ENCODE results near the gene VWA3A.
"Not testable (repeated sequence)": the region's sequence is repeated elsewhere in the genome, so short reads cannot be mapped to it uniquely, and the experiment has no call there.

The VWA3A gene

DNA sequence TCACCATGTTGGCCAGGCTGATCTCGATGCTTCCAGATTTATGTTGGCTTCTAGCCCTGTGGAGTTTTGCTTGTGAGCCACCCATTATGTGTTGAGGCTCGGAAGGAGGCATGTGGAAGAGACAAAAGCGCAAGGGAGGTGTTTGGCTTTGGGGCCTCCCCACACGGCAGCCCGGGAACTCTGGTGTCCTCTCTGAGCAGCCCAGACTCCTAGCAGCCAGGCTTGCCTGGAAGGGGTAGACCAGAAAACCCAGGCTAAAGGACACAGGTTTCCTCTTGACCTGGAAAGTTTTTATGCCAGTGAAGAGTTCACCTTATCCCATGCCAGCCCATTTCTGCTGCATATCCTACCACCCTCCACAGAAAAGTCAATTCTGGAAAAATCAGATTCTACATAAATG is 91.0 kb downstream of the VWA3A start:
- no peak for DNase-seq

DNA sequence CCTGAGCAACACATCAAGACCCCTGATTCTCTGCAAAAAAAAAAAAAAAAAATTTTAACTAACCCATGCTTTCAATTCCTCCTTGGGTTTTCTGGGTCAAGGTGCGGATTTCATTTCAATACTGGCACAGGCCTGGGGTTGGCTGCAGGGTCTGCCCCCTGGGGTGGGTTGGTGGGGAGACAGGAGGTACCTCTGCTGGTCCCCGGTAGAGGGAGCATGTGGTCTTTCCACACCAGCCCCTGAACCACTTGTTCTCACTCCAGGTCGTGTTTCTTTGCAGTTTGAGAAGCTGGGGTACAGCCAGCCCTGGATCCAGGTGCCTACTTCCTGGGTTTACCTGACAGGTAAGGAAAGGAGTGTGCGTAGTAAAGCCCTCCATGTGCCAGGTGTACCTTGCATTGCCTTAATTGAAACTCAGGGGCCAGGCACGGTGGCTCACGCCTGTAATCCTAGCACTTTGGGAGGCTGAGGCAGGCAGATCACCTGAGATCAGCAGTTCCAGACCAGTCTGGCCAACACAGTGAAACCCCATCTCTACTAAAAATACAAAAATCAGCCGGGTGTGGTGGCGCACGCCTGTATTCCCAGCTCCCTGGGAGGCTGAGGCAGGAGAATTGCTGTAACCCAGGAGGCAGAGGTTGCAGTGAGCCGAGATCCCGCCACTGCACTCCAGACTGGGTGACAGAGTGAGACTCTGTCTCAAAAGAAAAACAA is 91.7 kb downstream of the VWA3A start:
- DNase-seq = no peak

DNA sequence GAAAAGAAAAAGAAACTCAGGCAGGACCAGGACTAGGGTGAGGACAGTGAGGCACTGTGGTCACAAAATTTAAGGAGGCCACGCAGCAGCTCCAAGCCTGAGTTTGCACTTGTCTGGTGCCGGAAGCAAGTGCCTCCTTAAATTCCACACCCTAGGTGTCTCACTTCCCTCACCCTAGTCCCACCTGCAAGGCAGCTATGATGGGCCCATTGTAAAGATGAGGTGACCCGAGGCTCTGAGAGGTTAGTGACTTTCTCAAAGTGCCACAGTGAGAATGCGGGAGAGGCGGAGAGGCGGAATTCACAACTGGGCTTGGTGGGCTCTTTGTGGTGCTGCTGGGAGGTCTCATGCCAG is 92.3 kb downstream of the VWA3A start:
- no peak for DNase-seq

DNA sequence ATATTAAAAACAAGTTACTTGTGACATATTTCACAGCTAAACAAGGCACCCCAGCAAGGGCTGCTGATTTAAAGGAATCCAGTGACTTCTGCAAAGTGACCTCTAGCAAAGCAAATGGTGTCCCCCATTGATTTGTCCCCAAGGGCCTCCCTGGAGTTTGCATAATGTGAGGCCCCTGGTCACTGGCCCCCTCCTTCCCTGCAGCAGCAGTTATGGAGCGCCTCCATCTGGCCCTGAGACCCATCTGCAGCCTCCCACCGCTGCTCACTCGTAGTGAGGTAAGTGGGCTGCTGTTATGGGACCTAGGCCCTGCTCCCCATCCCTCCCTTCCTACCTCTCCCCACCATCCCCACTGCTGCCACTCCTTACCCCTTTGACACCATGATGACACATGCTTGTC is 94.2 kb downstream of the VWA3A start:
- no peak for DNase-seq

DNA sequence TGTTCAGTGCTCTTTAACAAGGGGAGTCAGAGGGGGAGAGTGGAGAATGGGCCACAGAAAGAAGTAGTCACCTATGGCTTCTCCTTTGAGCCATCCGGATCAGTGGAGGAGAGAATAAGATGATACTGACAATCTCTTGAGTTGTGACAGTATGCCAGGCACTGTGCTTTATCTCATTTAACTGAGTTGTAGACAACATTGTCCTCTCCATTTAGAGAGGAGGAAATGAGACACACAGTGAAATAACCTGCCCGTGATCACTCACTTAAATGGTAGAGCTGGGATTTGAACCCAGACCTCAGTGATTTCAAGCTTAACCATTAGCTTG is 95.9 kb downstream of the VWA3A start:
- DNase-seq = no peak

DNA sequence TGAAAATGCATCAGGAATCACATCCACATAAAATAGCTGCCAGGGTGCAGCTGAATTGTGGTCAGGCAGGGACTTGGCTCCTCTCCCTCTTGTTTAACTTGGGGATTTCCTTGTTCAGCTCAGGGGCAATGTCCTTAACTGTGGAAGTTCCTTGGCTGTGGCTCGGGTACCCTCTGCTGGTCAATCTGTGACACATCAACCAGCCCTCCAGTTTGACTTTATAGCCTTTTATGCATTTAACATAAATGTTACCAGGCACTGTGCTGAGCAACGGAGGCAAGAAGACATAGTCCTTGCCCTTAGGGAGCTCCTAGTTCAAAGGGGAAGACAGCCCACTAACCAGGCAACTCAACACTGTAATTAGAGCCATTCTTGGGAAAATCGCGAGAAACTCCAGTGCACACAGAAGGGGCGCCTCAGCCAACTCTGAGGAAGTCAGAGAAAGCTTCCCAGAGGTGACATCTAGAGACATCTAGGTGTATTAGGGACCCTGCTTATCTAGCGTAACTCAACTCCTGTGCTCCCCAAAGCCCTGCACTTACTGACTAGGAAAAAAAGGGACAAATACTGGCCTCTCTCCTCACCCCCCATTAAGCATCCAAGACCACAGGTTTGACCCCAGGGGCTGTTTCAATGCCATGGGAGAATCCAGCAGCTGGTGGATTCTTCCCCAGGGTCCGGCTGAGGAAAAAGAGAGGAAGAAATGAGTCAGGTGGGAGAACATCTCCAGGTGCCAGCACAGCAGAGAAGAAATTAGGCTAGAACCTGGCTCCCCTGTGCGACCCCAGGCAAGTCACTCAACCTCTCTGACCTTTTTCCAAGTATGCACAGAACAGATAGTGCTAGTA is 96.5 kb downstream of the VWA3A start:
- peak; percentile 83 to 90 (median 88) for DNase-seq

DNA sequence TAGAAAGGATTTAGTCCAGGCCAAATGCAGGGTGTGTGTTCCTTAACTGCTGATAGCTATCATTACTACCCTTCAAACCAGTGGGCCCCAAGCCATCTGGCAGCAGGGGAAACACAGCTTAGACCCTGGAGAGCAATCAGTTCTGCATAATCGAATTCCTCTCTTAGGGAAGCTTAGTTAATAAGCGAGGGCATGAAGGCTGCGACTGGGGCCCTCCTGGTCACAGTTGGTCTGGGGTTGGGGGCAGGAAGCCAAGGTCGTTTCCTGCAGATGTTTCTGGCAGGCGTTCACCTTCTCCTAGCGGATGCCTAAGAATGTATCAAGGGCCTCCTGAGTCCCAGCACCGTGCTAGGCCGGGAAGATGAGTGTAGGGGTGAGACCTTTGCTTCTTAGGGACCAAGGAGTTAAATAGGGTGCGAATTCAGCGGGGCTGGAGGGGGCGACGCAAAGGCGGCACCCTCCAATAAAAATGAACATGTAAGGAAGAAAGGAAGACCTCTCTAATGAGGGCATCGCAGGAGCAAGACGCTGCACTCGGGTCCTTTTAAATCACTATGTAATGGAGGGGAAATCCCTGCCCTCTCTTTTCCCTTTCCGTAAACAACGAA is 97.2 kb downstream of the VWA3A start:
- DNase-seq = no peak

DNA sequence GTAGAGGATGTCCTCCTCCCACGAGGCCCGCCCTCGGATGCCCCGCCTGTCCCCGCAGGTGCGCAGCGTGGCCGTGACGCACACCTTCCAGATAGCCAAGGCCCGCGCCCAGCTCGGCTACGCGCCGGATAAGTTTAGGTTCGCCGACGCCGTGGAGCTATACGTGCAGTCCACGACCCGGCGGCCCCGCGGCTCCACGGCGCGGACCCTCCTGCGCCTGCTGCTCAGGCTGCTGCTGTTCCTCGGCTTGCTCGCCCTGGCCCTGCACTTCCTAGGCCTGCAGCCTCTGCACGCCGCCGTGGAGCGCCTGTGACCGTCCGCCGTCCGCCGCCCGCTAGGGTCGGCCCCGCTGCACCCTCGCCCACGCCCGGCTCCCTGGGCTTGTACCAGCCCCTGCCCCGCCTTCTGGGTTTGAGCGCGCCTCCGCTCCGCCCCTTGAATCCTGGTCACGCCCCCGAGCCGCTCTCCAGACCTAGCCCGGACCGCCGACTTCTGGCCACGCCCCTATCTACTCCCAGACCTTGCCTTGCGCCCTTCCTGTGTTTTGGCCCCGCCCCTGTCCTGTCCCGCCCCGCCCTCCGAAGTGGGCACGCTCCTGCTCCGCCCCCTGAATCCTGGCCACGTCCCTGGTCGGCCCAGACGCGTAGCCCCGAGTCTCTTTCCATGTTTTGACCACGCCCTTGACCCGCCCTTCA is 97.9 kb downstream of the VWA3A start:
- peak; percentile 99 to 100 (median 100) for DNase-seq

DNA sequence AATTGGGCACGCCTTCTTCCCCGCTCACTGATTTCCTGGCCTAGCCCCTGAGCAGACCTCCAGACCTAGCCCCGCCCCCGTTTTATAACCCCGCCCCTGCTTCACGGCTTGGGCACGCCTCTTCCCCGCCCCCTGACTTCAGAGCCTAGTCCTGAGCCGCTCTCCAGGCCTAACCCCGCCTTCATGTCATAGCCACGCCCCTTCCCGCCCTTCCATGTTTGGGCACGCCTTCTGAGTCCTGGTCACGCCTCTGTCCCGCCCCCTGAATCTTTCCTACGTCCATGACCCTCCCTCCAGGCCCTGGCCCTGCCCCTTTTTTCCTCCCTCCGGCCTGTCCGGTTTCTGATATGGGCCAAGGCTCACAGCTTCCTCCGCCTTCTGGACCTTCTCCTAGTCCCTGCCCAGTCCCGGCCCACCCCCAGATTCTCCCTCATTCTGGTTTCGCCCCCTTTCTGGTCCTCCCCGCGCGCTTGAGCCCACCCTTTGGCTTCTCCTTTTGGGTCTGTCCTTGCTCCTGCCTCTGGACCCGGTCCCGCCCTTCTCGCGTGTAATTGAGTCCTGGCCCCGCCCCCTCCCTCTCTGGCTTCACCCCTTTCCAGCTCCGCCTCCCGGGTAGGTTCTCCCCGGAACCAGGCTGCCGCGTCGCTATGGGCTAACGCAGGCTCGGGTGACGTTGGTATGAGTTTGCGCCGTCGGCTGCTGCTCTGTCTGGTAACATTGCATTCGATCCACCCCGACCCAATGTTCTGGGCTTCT is 98.6 kb downstream of the VWA3A start:
- DNase-seq = peak; percentile 98 to 100 (median 99)

DNA sequence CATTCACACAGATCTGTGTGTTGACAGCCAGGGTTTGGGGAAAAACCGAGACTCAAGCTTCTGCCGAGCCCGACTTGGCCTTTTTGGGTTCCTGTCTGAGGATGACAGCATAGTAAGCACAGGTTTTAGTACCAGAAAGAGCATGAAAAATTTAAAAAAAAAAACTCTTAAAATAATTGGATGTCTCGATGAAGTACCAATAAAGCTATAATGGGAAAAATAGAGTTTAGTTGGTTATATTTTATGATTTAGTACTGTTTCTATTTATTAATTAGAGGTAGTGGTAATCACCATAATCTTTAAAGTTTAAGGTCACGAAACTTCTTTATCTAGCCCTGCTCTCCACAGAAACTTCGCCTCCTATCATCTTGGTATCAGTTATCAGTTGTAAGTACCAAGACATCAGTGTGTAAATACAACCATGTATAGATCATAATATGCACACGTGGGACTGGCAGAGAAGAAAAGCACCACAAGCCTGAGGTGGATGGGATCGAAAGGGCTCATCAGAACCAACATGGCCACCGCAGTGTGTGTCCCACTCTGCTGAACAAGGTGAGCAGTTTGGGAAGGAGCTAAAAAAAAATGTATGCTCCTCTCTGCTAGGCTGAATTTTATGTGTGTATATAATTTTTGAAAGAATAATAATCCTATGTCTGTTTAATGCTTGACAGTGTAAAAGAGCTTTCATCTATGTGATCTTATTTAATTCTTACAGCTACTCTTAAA is 99.4 kb downstream of the VWA3A start:
- DNase-seq = peak in 2 of 4 experiments; percentile 24 to 41

DNA sequence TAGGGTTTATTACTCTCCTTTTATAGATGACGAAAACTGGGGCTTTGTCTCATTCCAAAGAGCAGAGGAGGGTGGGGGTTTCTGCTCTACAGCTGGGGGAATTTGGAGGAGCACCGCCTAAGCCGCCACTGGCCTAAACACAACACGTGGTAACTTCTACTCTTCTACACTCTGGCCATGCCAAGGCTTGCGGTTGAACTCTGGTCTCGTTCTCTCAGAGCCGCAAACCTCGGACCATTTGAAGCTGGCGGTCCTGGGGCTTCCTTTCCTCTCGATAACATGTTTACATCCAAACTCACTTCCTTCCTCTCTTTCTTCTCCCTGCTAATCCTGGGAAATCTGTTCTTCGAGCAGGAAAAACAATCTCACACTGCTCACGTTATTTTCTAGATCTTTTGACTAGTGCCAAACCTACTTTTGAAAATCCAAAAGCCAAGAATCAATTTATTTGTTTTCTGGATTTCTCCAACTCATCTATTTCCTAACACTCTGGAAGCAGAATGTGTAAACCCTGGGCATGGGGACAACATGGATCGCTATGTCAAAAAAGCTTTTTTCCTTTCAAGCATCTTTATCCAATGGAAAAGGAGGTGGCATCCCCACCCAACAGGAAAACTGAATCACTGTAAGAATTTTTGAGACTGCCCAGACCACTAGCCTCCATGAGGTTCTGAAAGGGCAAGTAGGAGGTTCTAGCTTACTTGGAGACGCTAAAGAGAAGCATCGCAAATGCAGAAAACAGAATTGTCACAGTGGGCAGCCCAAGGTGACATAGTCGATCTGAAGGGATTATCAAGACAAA is 100.1 kb downstream of the VWA3A start:
- DNase-seq = peak; percentile 75 to 86 (median 85)

DNA sequence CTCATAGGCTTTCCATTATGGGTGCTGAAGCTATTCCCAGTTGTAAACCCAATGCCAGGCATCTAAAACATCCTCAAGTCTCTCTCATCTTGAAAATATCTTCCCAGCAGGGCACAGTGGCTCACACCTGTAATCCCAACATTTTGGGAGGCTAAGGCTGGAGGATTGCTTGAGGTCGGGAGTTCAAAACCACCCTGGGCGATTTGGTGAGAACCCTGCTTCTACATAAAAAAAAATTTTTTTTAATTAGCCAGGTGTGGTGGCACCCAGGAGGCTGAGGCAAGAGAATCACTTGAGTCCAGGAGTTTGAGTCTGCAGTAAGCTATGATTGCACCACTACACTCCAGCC is 100.7 kb downstream of the VWA3A start:
- no peak for DNase-seq

DNA sequence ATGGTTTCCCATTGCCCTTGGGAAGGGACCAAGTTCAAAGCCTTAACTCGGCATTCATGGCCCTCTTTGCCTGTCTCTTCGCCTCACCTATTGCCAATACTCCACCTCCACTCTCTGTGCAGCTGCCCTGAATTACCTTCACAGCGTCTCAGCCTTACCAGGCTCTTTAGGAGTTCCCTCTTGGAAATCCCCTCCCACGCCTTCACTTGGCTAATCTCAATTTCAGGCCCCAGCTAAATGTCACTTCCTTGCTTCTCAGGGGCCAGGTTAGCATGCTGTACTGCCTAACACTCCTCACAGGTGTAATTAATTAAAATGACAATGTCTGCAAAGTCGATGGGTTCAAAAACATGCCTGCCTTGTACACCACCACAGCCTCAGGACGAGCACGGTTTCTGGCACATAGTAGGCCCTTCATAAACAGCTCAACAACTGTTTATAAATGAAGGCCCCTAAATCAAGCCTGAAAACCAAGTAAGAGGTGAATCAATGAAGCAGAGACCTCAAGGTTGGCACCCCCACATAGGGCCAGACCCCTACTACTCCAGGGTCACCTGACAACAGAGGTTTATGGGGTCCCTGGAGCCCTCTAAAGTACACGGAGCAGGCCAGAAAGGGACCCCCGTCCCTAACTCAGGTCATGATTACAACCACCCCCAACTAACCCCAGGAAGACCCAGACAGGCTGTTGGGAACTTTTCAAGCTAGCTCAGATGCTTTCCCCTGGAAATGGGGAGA is 102.5 kb downstream of the VWA3A start:
- DNase-seq = peak in 3 of 4 experiments; percentile 54 to 70 (median 67)

DNA sequence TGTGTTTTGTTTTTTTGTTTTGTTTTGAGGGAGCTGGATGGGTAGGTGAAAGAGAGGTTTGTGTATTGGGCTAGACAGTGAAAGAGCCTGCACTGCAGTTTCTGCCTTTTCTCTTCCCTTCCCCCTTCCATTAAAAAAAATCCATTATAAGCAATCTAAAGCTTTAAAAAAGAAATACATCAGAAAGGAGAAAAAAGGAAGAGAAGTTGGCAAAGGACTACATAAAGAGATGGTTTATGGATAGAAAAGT is 103.0 kb downstream of the VWA3A start:
- DNase-seq = no peak

DNA sequence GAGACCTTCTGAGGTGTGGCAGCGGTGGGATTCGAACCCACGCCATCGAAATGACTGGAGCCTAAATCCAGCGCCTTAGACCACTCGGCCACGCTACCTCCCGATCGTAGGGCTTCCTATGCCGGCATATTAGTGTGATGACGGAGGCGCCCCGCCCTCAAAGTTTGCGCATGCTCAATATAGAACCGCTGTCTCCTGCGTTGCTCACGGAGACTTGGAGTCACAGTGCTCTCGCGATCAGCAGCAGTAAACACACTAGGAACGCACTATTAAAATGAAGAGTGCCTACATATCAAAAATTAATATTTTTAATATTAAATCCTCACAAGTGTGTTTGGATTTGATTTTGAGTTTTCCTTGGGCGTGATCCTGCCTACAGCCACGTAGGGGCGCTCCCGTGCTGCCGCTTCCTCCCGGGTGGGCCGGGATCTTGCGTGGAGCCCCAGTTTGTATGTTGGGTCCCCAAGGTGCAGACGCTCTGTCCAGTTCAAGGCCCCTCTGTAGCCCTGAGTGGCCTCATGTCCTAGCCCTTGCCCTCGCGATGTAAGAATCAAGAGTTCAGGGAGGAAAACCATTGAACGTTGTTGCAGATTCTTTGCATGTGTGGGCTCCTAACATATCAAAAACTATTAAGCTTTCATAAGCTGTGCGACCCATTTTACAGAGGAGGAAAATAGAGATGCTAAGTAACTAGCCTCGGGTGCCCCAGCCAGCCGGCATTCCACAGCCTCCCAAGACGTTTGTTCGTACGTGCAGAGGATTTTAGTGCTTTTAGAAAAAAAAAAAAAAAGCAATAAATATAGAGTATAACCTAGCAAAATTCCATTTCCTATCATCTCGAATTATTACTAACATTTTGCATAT is 103.6 kb downstream of the VWA3A start:
- DNase-seq = peak; percentile 91 to 97 (median 92)

DNA sequence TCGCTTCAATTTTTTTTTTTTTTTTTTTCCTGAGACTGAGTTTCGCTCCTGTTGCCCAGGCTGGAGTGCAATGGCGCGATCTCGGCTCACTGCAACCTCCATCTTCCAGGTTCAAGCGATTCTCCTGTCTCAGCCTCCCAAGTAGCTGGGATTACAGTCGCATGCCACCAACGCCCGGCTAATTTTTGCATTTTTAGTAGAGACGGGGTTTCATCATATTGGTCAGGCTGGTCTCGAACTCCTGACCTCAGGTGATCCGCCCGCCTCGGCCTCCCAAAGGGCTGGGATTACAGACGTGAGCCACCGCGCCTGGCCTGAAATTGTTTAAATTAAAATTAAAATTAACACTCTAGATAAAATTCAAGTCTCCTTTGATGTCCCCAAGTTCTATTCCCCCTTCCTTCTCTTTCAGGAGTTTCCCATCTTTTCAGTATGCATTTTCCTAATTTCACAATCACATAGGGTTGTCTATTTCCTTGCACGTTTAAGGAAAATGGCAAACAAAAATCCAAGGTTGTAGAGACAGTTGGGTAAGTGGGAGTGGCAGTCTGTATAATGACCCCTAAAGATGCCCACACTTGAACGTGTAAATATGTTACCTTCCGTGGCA is 104.3 kb downstream of the VWA3A start:
- DNase-seq = not testable (repeated sequence)

DNA sequence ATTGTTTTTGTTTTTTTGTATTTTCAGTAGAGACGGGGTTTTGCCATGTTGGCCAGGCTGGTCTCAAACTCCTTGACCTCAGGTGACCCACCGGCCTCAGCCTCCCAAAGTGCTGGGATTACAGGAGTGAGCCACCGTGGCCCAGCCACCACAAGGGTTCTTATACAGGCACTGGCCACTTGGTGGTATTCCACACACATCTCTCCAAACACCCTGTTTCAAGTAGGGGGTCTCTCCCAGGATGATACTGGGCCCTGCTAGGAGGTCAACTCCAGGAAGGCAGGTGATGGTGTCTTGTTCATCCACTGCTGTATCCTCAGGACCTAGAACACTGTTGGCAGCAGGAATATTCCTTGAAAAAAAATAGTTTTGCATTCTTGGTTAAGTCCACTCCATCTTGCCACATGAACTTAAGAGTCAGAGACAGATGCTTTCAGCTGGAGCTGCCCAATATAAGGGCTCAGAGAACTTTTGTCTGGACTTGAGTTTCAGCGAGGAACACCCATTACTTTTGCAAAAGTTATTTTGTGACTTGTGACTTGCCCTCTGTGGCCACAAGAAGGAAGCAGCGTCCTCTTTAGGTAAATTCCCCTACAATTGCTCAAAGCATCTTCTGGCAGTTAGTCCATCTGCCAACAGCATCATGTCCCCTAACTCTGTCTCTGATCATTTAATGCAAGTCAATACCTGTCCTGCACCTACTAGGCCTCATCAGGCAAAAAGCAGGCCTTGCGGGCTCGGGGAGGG is 106.4 kb downstream of the VWA3A start:
- DNase-seq = peak; percentile 42 to 81 (median 68)

DNA sequence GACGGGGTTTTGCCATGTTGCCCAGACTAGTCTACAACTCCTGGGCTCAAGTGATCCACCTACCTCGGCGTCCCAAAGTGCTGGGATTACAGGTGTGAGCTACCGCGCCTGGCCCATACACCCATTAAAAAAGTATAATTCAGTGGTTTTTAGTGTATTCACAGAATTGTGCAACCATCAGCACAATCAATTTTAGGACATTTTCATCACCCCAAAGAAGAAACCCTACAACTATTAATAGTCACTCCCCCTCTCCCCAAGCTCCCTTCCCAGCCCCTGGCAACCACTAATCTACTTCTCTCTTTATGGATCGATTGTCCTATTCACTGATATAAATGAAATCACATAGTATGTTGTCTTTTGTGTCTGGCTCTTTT is 109.9 kb downstream of the VWA3A start:
- no peak for DNase-seq

All from suppressor macrophage (primary cell).